ENCODE measurements around the gene TCERG1L. TPM values are rescaled to one million over a fixed set of nuclear protein-coding genes. Genes with fewer than 3 reads are reported as not detected.

Gene TCERG1L
- total and polyA plus RNA-seq, 9 of the 15 experiments (the other 6 are each of a cell fraction or from before 2014, with no cell fraction given), result not detected

DNA sequence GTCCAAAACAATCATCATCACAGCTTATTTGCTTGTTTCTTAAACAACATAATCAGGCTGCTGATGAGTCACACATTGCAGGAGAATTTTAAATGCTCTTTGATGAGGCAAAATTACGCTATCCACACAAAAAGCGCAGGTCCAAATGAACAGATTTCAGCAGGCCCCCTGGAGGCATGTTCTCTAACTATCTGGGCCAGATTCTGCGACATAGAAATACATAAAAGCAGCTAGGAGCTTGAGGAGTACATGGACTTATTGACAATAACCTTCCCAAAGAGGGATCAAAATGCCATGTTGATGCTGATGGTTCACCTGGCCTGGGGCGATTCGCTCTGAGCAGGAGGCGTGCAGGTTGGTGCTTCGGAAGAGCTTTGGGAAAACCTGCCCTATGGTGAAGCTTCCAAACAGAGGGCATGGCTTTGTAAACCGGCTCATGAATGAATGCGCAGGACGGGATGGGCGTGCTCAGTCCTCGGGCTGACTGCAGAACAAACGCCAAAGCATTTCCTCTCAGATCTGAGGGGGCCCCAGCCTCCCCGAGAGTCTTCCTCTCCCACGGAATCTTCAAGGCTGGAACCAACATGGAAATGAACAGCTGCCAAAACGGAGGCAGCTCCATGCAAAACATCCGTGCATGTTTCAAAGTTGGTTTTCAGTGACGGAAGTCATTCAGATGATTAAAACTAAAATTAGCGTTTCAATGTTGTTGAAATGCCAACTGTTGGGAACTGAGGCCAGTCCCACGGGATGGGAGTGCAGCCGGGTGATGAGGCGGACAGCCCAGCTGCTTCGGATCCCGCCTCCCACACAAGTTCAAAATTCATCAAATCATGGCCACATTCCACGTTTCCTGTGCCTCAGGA lies 179.6 kb downstream of the TCERG1L start (continued):
- TF ChIP-seq ZNF398 (CRISPR knock-in tag; IDR thresholded peaks at IDR 0.05), result no peak

GRCh38 chr10:131130025-131130424 lies 181.5 kb downstream of the TCERG1L start:
- Histone ChIP-seq H3K9me3 (replicated peaks; ENCODE audit: control insufficient read depth, insufficient read depth, low read depth, low read length) (no peaks in the 10 kb centered on the region), H3K4me1 (replicated peaks in 1 of 2; ENCODE audit: control insufficient read depth in 2 of 2, insufficient read depth in 2 of 2, low read length in 2 of 2) (no peaks in the 10 kb centered on the region), H3K36me3 (ENCODE audit: control insufficient read depth, insufficient read depth, low read length) (no peaks in the 10 kb centered on the region), H3K9me1 (ENCODE audit: control insufficient read depth, insufficient read depth, low read length) (no peaks in the 10 kb centered on the region), H3K4me2 (ENCODE audit: insufficient read depth, low read length) (no peak overlapping the region), H2AFZ (ENCODE audit: low read depth, low read length) (no peak overlapping the region), H4K20me1 (replicated peaks; ENCODE audit: control insufficient read depth, insufficient read depth, low read length) (no peaks in the 10 kb centered on the region), H3K27ac (ENCODE audit: extremely low read depth, low read depth, low read length) (no peak overlapping the region), H3K79me2 (ENCODE audit: control insufficient read depth, insufficient read depth, low read length) (no peaks in the 10 kb centered on the region), H3K4me3 (no peak overlapping the region), H3K27me3 (ENCODE audit: control insufficient read depth in 2 of 2, insufficient read depth in 2 of 2, low read length in 2 of 2) (peaks cover 2 to 9% of the 10 kb centered on the region in 2 experiments; a peak in 2 of 5 replicates), H3K9ac (ENCODE audit: insufficient read depth in 1 of 2, low read depth in 2 of 2, low read length in 2 of 2) (no peak overlapping the region)
- TF ChIP-seq DACH1 (IDR thresholded peaks at IDR 0.05; ENCODE audit: partially characterized antibody), result no peak
- TF ChIP-seq SIN3B (IDR thresholded peaks at IDR 0.05; ENCODE audit: low read depth), result no peak
- TF ChIP-seq, protein P1, sequence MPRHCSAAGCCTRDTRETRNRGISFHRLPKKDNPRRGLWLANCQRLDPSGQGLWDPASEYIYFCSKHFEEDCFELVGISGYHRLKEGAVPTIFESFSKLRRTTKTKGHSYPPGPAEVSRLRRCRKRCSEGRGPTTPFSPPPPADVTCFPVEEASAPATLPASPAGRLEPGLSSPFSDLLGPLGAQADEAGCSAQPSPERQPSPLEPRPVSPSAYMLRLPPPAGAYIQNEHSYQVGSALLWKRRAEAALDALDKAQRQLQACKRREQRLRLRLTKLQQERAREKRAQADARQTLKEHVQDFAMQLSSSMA (CRISPR knock-in tag; IDR thresholded peaks at IDR 0.05), result no peak
- TF ChIP-seq ETS2 (tag; IDR thresholded peaks at IDR 0.05; ENCODE audit: borderline replicate concordance, poor library complexity, severe bottlenecking), result no peak
- no peak for TF ChIP-seq ZNF644 (tag; IDR thresholded peaks at IDR 0.05; ENCODE audit: low read depth)
- TF ChIP-seq KHSRP (IDR thresholded peaks at IDR 0.05), result no peak
- no peak for TF ChIP-seq EP400 (IDR thresholded peaks at IDR 0.05)
- TF ChIP-seq YBX1 (IDR thresholded peaks at IDR 0.05), result no peak
- TF ChIP-seq PML (IDR thresholded peaks at IDR 0.05; ENCODE audit: low read length), result no peak
- in situ Hi-C loops (cut with MboI), result no loop called here
- no peak for ATAC-seq
- ChIA-PET CTCF (ENCODE audit: low intra/inter-chr PET ratio) (no interaction called here), POLR2A (no interaction called here)
- intact Hi-C loops (cut with micrococcal nuclease), result no loop called here
- no TSS peak for BruUV-seq (replicated peaks)
- FAIRE-seq, result no peak
- 0% methylated on average over 1 of the region's 7 CpGs for WGBS (ENCODE audit: insufficient coverage, low coverage, missing lambda C conversion rate)
- no peak for DNase-seq (ENCODE audit: extremely low read depth in 1 of 4, low spot score in 3 of 4)
